Activated gamma-delta T cell treated with anti-CD3 and anti-CD28 coated beads, Interleukin-2, amount 50 U/mL, for 16 hours (primary cell): Measurements from ENCODE around the gene CHST3.
"Not testable (repeated sequence)": the region's sequence is repeated elsewhere in the genome, so short reads cannot be mapped to it uniquely, and the experiment has no call there.

Source experiments
- DNase-seq: peaks from one replicate; pipeline ENCODE4 v3.0.0-alpha.2; 2020; ENCODE audit warnings: low read depth

CHST3 gene

GRCh38 chr10:71988895-71989294, 24.7 kb downstream of the CHST3 start:
- not testable (repeated sequence) for DNase-seq

GRCh38 chr10:71989661-71990454, 25.7 kb downstream of the CHST3 start:
- DNase-seq, result no peak

GRCh38 chr10:71990706-71991269, 26.6 kb downstream of the CHST3 start:
- DNase-seq, result no peak

- no peak for DNase-seq
Observed at GRCh38 chr10:71995449-71995848, 31.3 kb downstream of the CHST3 start.

GRCh38 chr10:71995887-71996575, 31.8 kb downstream of the CHST3 start:
- DNase-seq, result no peak

GRCh38 chr10:71996592-71997371, 32.6 kb downstream of the CHST3 start:
- DNase-seq, result no peak

GRCh38 chr10:71998119-71998839, 34.1 kb downstream of the CHST3 start:
- no peak for DNase-seq

GRCh38 chr10:71998840-71999194, 34.6 kb downstream of the CHST3 start:
- DNase-seq, result no peak

GRCh38 chr10:71999360-72000072, 35.3 kb downstream of the CHST3 start:
- DNase-seq, result no peak

GRCh38 chr10:72000073-72001032, 36.2 kb downstream of the CHST3 start:
- no peak for DNase-seq

- DNase-seq, result no peak
Observed at GRCh38 chr10:72001033-72001395, 36.8 kb downstream of the CHST3 start.

GRCh38 chr10:72002354-72003295, 38.4 kb downstream of the CHST3 start:
- no peak for DNase-seq

GRCh38 chr10:72006026-72006425, 41.8 kb downstream of the CHST3 start:
- DNase-seq, result no peak

- no peak for DNase-seq
Observed at GRCh38 chr10:72007246-72007892, 43.2 kb downstream of the CHST3 start.

- DNase-seq, result no peak
Observed at GRCh38 chr10:72008096-72008981, 44.1 kb downstream of the CHST3 start.

- no peak for DNase-seq
Observed at GRCh38 chr10:72009051-72009424, 44.8 kb downstream of the CHST3 start.

- DNase-seq, result no peak
Observed at GRCh38 chr10:72009425-72010081, 45.4 kb downstream of the CHST3 start.
